Activated CD8-positive, alpha-beta memory T cell treated with anti-CD3 and anti-CD28 coated beads, Interleukin-2, amount 50 U/mL, for 1 hour (primary cell): Measurements from ENCODE around the gene TBC1D9B.
"Not testable (repeated sequence)": the region's sequence is repeated elsewhere in the genome, so short reads cannot be mapped to it uniquely, and the experiment has no call there.

Experiments used
- DNase-seq: peaks from one replicate; pipeline ENCODE4 v3.0.0-alpha.2; 2020; ENCODE audit errors: extremely low read depth

The TBC1D9B gene

GRCh38 chr5:179885491-179886090, 22.1 kb downstream of the TBC1D9B start:
- DNase-seq, result no peak

- DNase-seq, result no peak
Observed at GRCh38 chr5:179883163-179883562, 24.5 kb downstream of the TBC1D9B start.

GRCh38 chr5:179882338-179882737, 25.4 kb downstream of the TBC1D9B start:
- no peak for DNase-seq

GRCh38 chr5:179880848-179881590, 26.7 kb downstream of the TBC1D9B start:
- no peak for DNase-seq

- no peak for DNase-seq
Observed at GRCh38 chr5:179880066-179880650, 27.5 kb downstream of the TBC1D9B start.

- DNase-seq, result no peak
Observed at GRCh38 chr5:179879690-179880010, 28.0 kb downstream of the TBC1D9B start.

- DNase-seq, result no peak
Observed at GRCh38 chr5:179879003-179879689, 28.6 kb downstream of the TBC1D9B start.

- DNase-seq, result no peak
Observed at GRCh38 chr5:179878222-179879002, 29.3 kb downstream of the TBC1D9B start.

- no peak for DNase-seq
Observed at GRCh38 chr5:179876610-179876952, 31.1 kb downstream of the TBC1D9B start.

GRCh38 chr5:179875741-179876609, 31.7 kb downstream of the TBC1D9B start:
- no peak for DNase-seq

- no peak for DNase-seq
Observed at GRCh38 chr5:179874536-179875292, 33.0 kb downstream of the TBC1D9B start.

GRCh38 chr5:179874136-179874535, 33.6 kb downstream of the TBC1D9B start:
- no peak for DNase-seq

GRCh38 chr5:179873588-179874110, 34.0 kb downstream of the TBC1D9B start:
- no peak for DNase-seq

GRCh38 chr5:179872828-179873575, 34.7 kb downstream of the TBC1D9B start:
- no peak for DNase-seq

- no peak for DNase-seq
Observed at GRCh38 chr5:179872055-179872827, 35.5 kb downstream of the TBC1D9B start.

GRCh38 chr5:179871533-179871932, 36.2 kb downstream of the TBC1D9B start:
- not testable (repeated sequence) for DNase-seq

GRCh38 chr5:179870952-179871351, 36.7 kb downstream of the TBC1D9B start:
- DNase-seq, result no peak

GRCh38 chr5:179870403-179870903, 37.2 kb downstream of the TBC1D9B start:
- no peak for DNase-seq
